Hematopoietic multipotent progenitor cell (in vitro differentiated cells): ENCODE results near the gene CYBA. TPM values are rescaled to one million over a fixed set of nuclear protein-coding genes. Genes with fewer than 3 reads are reported as not detected.

ENCODE experiments used
- DNase-seq, 3 donors: peaks; one replicate each; pipeline ENCODE4 v3.0.0-alpha.2; 2011 to 2015; ENCODE audit warnings: low read depth in 2 of 3, low spot score in 2 of 3
- total RNA-seq: library from RNA; depleted of rRNA; stranded (reverse); fragments of >200 nt; gene quantifications from one replicate; pipeline ENCODE4 v1.2.3, GENCODE V29; 2012

CYBA gene
- 325 TPM for total RNA-seq

DNA sequence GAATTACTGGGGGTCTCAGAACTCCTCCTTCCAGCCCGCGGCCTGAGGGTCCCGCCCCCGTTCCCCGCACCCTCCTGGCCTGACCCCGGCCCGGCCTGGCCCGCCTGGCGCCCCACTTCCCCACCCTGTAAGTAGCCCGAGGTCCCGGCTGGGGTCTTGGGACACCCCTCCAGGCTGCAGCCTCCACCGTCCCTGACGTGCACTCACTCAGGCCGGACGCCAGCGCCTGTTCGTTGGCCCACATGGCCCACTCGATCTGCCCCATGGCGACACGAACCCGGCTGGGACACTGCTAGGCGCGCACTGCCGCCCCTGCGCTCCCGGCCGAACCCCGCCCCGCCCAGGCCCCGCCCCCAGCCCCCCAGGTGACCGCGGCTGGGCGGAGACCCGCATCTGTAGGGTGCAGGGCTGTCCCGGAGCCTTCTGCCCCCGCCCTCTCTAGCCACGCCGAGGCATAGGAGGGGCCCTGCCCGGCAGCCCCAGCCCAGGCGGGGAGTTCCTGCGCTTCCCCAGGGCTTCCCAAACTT, at the start of gene CYBA:
Gene CYBA, minus strand, starts transcription at position 305 of the 527 bp plus-strand sequence. Its CDS starts 40 bp downstream, at position 265.
- peak in 2 of 3 donors; percentile 68 to 74 for DNase-seq

DNA sequence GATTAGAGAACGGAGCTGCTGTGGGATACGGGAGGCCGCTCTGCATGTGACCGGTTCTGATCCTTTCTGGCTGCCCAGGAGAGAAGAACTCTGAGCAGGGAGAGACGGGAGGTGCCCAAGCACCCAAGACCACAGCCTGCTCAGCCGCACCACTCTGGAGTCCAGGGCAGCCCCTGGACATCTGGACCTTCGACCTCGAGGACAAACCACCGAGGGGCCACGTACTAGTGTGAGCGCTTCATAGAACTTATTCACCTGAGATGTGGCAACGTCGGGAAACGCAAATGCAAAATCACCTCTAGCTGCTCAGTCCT, 49.4 kb upstream of the CYBA start:
- DNase-seq: no peak

GRCh38 chr16:88699180-88699579, 48.3 kb upstream of the CYBA start:
- no peak for DNase-seq

DNA sequence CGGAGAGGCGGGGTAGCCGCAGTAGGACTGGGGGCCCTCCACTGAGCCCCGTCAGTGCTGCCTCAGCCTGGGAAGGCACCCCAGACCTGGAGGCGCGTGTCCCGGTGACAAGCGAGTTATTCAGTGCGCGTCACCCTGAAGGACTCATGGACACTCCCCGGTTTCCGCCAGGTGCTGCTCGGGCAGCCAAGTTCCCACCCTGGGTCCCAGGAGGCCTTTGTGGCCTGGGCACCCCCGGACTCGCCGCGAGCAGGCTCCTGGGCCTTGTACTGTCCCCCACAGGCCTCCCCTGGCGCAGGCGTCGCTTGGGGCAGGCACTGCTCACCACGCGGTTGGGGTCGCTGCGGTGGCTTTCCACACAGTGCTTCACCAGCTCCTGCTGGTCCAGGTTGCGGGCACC, 47.8 kb upstream of the CYBA start:
- DNase-seq: no peak

DNA sequence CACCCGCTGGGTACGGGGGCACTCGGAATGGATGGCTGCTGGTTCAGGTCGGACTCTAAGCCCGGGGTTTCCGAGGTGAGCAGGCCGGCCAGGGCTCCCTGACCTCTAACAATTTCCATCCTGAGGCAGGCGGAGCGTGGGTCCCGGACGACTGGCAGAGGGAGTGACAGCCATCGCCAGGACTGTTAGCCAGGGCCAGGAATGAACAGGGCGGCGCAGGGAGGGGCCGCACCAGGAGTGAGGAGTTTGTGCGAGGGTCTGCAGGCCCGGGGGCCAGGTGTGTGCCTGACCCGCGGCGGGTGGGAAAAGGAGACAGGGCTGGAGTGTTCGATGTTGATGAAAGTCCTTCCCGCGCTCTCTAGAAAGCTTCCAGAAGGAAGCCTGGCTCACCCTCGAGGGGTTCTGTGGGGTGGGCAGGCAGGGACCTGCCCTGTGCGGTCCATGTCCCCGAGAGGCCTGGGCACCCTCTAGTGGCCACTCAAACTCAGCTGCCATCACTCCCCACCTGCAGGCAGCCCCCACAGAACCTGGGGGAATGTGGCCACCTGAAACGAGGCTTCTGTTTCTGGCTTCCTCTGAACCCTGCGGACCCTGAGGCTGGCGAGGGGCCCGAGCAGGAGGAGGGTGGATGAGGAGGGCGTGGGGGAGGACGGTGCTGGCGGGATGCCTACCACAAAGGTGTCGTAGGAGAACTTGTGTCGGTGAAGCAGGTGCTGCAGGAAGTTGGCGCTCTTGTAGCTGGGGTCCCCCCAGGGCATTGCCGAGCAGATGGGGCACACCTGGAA, 47.2 kb upstream of the CYBA start:
- no peak for DNase-seq

GRCh38 chr16:88697116-88697830, 46.4 kb upstream of the CYBA start:
- DNase-seq: no peak

GRCh38 chr16:88696441-88696840, 45.6 kb upstream of the CYBA start:
- no peak for DNase-seq

GRCh38 chr16:88695753-88696152, 44.9 kb upstream of the CYBA start:
- DNase-seq: no peak

DNA sequence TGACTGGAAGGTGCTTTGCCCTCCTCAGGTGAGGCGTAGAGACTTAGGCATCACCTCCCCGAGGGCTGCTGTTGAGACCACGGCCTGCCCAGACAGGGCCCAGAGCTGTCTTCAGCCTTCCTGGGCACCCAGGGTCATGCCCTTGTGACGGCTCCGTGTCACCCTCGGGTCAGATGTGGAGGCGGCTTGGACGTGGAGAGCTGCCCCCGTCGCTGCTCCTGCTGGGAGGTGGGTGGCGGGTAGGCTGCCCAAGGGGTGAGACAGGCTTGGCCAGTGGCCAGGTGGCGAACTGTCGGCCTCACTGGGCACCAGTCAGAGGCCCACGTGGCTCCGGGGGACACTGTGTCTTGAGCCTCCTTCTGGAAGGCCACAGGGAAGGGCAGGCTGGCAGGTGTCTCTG, 44.4 kb upstream of the CYBA start:
- no peak for DNase-seq

GRCh38 chr16:88694221-88695087, 43.6 kb upstream of the CYBA start:
- no peak for DNase-seq

- no peak for DNase-seq
Measured at GRCh38 chr16:88693420-88694177, 42.7 kb upstream of the CYBA start.

DNA sequence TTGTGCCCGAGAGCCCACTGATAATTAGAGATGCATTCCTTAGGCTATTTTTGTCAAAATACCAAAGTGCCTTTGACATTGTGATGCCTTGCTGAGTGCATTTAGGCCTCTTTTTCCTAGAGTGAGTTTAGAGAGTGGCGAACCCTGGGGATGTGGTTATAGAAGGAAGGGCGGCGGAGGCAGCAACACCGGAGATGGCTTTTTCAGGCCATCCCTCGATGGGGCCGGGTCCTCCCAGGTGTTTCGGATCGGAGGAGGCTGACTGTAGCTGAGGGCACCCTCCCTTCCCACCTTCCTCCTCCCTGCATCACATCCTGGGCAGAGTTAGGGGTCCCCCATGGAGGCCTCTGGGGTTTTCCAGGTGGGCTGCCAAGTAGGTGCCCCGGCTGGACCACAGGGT, 42.0 kb upstream of the CYBA start:
- no peak for DNase-seq

DNA sequence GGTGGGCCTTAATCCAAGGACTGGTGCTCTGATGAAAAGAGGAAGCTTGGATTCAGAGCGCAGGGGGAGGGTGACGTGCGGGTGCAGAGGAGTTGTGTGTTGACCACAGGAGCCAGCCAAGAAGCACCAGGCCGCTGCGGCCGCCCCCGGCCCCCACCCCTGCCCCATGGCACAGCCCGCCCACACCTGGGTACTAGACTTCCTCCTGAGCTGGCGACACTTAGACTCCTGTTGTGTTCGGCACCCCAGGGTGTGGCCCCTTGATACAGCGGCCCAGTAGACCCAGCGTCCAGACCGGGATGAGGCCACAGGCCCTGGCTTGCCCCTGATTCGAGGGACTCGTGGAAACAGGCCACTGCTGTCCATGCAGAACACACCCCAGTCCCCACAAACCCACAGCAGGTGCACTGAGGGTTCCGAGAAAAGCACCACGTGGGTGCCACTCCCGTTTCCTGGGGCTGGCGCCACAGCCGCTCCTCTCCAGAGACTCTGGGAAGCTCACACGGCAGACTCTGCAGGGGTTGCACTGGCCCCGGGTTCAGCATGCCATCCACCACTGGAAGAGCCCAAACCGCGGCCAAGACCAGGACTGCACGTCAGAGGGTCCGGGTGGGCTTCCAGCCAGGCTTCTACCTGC, 41.2 kb upstream of the CYBA start:
- DNase-seq: peak in 2 of 3 donors; percentile 72 to 82

GRCh38 chr16:88691129-88691813, 40.4 kb upstream of the CYBA start:
- DNase-seq: no peak

DNA sequence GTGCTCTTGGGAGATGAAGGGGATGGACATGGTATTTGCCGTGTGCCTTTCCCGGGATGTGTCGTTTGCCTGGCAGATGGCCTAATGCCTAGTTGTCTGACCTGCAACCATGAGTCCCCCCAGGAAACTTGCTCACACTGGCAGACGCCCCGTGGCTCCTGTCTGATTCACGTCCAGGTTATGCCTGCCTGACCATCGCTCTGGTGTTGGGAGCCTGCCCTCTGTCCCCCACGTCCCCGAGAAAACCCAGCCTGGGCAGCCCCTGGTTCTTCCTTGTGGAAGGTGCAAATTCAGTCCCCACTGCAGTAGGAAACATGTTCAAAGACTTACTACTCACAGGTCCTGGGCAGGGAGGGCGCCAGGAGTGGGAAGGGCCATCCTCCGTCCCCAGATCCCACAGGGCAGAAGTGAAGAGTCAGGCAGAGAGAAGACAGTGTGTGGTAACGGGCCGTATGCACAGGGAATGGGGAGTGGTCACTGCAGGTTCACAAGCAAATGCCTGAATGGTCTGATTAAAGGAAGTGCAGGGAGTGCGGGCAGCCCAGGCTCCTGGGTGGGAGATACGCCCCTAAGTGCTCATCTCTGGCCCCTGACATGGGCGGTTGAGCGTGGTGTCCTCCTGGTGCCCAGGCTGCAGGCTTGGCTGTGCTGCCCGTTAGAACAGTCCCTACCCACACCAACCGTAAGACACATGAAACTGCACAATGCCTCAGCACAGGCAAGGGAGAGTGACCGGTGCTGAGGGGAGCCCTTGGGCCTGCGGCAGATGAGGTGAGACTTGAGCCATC, 39.7 kb upstream of the CYBA start:
- no peak for DNase-seq

- DNase-seq: no peak
Measured at GRCh38 chr16:88688013-88688778, 37.3 kb upstream of the CYBA start.

GRCh38 chr16:88687676-88688012, 36.8 kb upstream of the CYBA start:
- DNase-seq: no peak

- no peak for DNase-seq
Measured at GRCh38 chr16:88687254-88687576, 36.4 kb upstream of the CYBA start.
